HepG2 (cell line): ENCODE measurements around the gene ABCB6. TPM values are rescaled to one million over a fixed set of nuclear protein-coding genes. Genes with fewer than 3 reads are reported as not detected.

Source experiments
- BORCS8-MEF2B ChIP-seq: sonication (generic); formaldehyde crosslinking; IDR thresholded peaks from 2 replicates; pipeline ENCODE4 v1.8.0; 2022; ENCODE audit warnings: mild to moderate bottlenecking, missing genetic modification reagents
- CREB1 ChIP-seq, 2 experiments: fragments of 450-650 bp in 1 of 2; IDR thresholded peaks; 2 replicates each; pipeline ENCODE4 v1.6.1; 2016 to 2017; ENCODE audit warnings: control low read depth in 1 of 2, mild to moderate bottlenecking in 1 of 2, missing compliant biosample characterization in 1 of 2, missing genetic modification characterization in 1 of 2
- DBP ChIP-seq: sonication (generic); formaldehyde crosslinking; IDR thresholded peaks from 2 replicates; pipeline ENCODE4 v1.4.0; 2020; ENCODE audit warnings: missing genetic modification reagents; ENCODE audit errors: not compliant biosample characterization
- E2F5 ChIP-seq: sonication (generic); formaldehyde crosslinking; conservative IDR thresholded peaks from 2 replicates; pipeline ENCODE4 v1.4.0; 2020; ENCODE audit warnings: missing genetic modification reagents
- PRDM4 ChIP-seq: sonication (generic); formaldehyde crosslinking; IDR thresholded peaks from 2 replicates; pipeline ENCODE4 v1.9.0; 2021; ENCODE audit warnings: missing genetic modification reagents, borderline replicate concordance
- RBFOX2 ChIP-seq: fragments of 200-400 bp; formaldehyde crosslinking; IDR thresholded peaks from 2 replicates; pipeline ENCODE4 v1.6.1; 2017; ENCODE audit warnings: low read depth, mild to moderate bottlenecking, low read length
- RCOR2 ChIP-seq: IDR thresholded peaks from 2 replicates; pipeline ENCODE4 v1.6.1; 2016; ENCODE audit warnings: missing biosample characterization, missing genetic modification reagents
- SATB2 ChIP-seq: sonication (generic); formaldehyde crosslinking; IDR thresholded peaks from 2 replicates; pipeline ENCODE4 v1.5.0; 2020; ENCODE audit warnings: missing genetic modification reagents
- SSRP1 ChIP-seq: IDR thresholded peaks from 2 replicates; pipeline ENCODE4 v1.6.1; 2016; ENCODE audit warnings: control low read depth
- TSC22D2 ChIP-seq: sonication (generic); formaldehyde crosslinking; IDR thresholded peaks from 2 replicates; pipeline ENCODE4 v1.5.1; 2020; ENCODE audit warnings: missing genetic modification reagents, mild to moderate bottlenecking, borderline replicate concordance
- UBTF ChIP-seq: sonication (generic); formaldehyde crosslinking; IDR thresholded peaks from 2 replicates; pipeline ENCODE4 v1.4.0; 2020; ENCODE audit warnings: mild to moderate bottlenecking, missing genetic modification reagents
- WIZ ChIP-seq: sonication (generic); formaldehyde crosslinking; IDR thresholded peaks from 2 replicates; pipeline ENCODE4 v1.5.1; 2020; ENCODE audit warnings: mild to moderate bottlenecking, missing genetic modification reagents
- ZNF275 ChIP-seq: sonication (generic); formaldehyde crosslinking; IDR thresholded peaks from 2 replicates; pipeline ENCODE4 v1.8.0; 2022; ENCODE audit warnings: missing genetic modification reagents, mild to moderate bottlenecking, inconsistent platforms, borderline replicate concordance
- ZNF281 ChIP-seq: sonication (generic); formaldehyde crosslinking; IDR thresholded peaks from 2 replicates; pipeline ENCODE4 v1.4.0; 2020; ENCODE audit warnings: missing genetic modification reagents, borderline replicate concordance
- ZNF30 ChIP-seq: sonication (generic); formaldehyde crosslinking; IDR thresholded peaks from 2 replicates; pipeline ENCODE4 v1.5.0; 2020; ENCODE audit warnings: mild to moderate bottlenecking, missing genetic modification reagents
- ZNF34 ChIP-seq: sonication (generic); formaldehyde crosslinking; IDR thresholded peaks from 2 replicates; pipeline ENCODE4 v1.4.0; 2020; ENCODE audit warnings: mild to moderate bottlenecking, missing genetic modification reagents, borderline replicate concordance
- ZNF839 ChIP-seq: sonication (generic); formaldehyde crosslinking; IDR thresholded peaks from 2 replicates; pipeline ENCODE4 v1.4.0; 2020; ENCODE audit warnings: missing genetic modification reagents, mild to moderate bottlenecking, borderline replicate concordance
- polyA plus RNA-seq, 8 experiments: library from polyadenylated mRNA; depleted of rRNA in 3 of 8; stranded (reverse) in 7 of 8; unstranded in 1 of 8; fragments of >200 nt; fragmentation: Illumina TruSeq in 4 of 8; extraction: Trizol in 4 of 8; gene quantifications; 2 replicates each; pipeline versions ENCODE4 v1.2.1 to v1.2.3, GENCODE V29; 2011 to 2016; ENCODE audit warnings: low read depth in 4 of 8, missing spikeins in 1 of 8, mixed read lengths in 1 of 8; ENCODE audit not compliant: insufficient read depth in 1 of 8
- total RNA-seq, 5 experiments: library from RNA; depleted of rRNA; stranded (reverse); fragments of >200 nt; fragmentation: Illumina TruSeq; extraction: Trizol; gene quantifications; 2 replicates each; pipeline ENCODE4 v1.2.3, GENCODE V29; 2016; ENCODE audit warnings: low read depth in 1 of 5

Gene ABCB6
- total and polyA plus RNA-seq, 2 of the 13 experiments (the other 11 are each of a cell fraction or from before 2014, with no cell fraction given): 91.1 to 137 TPM

GRCh38 chr2:219253753-219254589 lies 35.2 kb upstream of the ABCB6 start, which contains the start of gene TUBA4A (continued):
- TF ChIP-seq ZNF281 (CRISPR knock-in tag) (no peak), ZNF30 (0 out of 2 replicates have a peak, but pooled peaks have one; percentile 55), UBTF (CRISPR knock-in tag) (0 out of 2 replicates have a peak, but pooled peaks have one; percentile 12), SATB2 (no peak), TSC22D2 (CRISPR knock-in tag) (0 out of 2 replicates have a peak, but pooled peaks have one; percentile 19), DBP (CRISPR knock-in tag) (no peak), SSRP1 (CRISPR knock-in tag) (no peak), ZNF839 (no peak), WIZ (CRISPR knock-in tag) (no peak), PRDM4 (CRISPR knock-in tag) (no peak), CREB1 (IDR thresholded peaks at IDR 0.05) (no peak), CREB1 (CRISPR knock-in tag; IDR thresholded peaks at IDR 0.05) (no peak), RCOR2 (CRISPR knock-in tag) (no peak), ZNF275 (no peak), BORCS8-MEF2B (CRISPR knock-in tag) (no peak), E2F5 (CRISPR knock-in tag) (no peak), RBFOX2 (peak; percentile 76), ZNF34 (CRISPR knock-in tag) (no peak)
